NCI-H82 treated with DMSO at 0.1 percent for 48 hours (cell line): ENCODE results near the gene FGF12.
A peak's percentile ranks its signal among the peaks of the same experiment; 100 is the strongest.
"Not testable (repeated sequence)": the region's sequence is repeated elsewhere in the genome, so short reads cannot be mapped to it uniquely, and the experiment has no call there.

Source experiments
- DNase-seq: peaks from one replicate; lab custom pipeline; 2025; ENCODE audit not compliant: unreplicated experiment; lab: John Stamatoyannopoulos, UW

FGF12 gene

DNA sequence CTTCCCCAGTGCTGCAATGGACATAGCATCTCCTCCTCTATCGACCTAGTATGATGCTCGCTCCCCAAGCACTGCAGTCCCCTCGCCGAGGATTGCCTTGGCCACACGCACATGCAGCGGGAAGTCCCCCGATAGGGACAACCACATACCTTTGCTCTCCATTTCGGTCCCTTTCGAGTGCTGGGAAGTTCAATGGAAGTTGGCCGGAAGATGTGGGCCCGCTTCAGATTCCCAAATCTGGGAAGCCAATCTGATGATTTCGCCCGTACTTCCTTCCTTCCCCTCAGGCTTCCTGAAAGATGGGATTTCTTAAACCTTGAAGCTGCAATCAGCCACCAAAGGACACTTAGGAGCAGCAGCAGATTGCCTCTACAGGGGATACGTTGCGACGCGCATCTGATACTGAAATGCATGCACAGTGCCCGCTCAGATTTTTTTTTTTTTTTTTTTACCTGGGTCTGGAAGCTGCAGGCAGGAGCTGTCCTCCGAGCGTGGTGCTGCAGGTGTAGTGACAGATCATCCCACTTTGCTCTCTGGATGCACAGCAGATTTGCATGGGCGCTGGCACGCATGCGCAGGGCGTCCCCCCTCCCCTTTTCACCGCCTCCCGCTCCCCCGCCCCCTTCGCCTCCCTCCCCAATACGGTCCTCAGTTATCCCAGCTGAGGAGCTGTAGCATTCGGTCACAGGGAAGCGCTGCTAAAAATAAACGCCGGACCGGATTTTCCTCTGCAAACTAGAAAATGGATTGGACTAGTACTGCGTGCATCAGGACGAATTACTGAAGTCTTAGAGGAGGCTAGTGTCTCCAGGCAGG, at the start of gene FGF12:
Gene FGF12, minus strand, starts transcription at position 510 of the 816 bp plus-strand sequence.
- peak; percentile 72 for DNase-seq

DNA sequence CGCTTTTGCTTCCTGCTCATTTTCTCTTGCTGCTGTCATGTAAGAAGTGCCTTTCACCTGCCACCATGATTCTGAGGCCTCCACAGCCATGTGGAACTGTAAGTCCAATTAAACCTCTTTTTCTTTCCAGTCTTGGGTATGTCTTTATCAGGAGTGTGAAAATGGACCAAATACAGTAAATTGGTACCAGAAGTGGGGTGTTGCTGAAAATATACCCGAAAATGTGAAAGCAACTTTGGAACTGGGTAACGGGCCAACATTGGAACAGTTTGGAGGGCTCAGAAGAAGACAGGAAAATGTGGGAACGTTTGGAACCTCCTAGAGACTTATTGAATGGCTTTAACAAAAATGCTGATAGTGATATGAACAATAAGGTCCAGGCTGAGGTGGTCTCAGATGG, 47.0 kb upstream of the FGF12 start:
- not testable (repeated sequence) for DNase-seq

DNA sequence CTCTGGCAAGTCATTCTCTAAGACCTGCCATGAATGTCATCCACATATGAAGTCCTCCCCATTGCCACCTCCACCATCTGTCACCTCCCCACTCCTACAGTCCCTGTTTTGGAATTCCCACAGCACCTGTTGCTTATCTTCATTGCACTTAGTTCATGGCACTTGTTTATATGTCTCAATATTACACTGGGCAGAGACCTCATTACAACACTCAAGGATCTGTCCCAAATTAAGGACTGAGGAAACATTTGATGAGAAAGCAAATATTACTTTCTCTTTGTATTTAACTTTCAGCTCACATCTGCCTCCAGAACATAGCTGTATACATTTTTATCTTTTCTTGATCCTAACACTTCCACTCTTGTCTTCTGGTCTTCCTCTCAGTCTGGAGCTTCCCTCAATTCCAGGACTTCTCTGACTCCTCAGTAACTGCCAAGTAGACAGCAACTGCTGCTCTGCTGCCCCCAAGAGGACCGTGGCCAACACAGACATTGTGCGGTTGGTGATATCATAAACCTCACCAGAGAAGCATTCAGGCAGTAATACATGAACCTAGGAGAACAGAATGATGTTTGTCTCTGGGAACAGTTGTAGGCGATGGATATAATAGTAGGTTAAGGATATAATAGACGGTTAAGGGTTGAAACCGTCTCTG, 45.0 kb upstream of the FGF12 start:
- no peak for DNase-seq

DNA sequence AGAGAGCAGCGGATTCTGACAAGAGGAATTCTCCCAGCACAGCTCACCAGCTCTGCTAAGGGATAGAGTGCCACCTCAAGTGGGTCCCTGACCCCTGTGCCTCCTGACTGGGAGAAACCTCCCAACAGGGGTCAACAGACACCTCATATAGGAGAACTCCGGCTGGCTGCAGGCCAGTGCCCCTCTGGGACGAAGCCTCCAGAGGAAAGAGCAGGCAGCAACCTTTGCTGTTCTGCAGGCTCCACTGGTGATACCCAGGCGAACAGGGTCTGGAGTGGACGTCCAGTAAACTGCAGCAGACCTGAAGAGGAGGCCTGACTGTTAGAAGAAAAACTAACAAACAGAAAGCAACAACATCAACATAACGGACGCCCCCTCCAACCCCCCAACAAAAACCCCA, 31.3 kb upstream of the FGF12 start:
- no peak for DNase-seq

DNA sequence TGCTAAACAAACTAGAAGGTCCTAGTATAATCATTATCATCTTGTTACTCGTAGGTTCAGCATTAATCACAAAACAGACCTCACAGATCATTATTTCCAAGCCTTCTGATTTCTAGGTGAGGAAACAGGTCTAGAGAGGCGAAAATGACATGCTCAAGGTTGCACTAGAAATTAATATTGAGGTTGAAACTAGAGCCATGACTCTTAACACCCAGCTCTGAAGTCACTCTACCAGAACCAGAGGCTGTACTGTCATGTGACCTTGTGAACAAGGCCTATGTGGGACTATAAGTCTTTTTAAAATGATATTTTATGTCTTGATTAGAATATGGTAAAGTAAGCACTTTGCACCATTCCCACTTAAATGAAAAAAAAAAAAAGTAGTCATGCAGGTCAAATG, 23.8 kb upstream of the FGF12 start:
- no peak for DNase-seq

DNA sequence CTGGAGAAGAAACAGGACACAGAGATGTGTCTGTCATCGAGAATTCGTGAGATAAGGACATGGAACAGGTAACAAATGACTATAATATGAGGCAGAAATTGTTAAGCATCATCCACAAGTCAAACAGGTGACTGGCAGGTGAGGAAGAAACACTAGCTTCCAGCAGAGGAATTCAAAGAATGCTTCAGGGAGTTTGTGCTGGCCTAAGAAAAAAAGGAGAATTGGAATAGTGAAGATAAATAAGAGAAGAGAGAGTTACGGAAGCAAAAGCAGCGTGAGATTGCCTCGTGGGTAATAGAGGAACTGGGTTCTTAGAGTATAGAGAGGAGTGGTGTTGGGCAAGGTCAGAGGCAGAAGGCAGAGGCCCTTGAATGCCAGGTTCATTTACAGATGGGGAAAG, 22.9 kb upstream of the FGF12 start:
- DNase-seq, result no peak

DNA sequence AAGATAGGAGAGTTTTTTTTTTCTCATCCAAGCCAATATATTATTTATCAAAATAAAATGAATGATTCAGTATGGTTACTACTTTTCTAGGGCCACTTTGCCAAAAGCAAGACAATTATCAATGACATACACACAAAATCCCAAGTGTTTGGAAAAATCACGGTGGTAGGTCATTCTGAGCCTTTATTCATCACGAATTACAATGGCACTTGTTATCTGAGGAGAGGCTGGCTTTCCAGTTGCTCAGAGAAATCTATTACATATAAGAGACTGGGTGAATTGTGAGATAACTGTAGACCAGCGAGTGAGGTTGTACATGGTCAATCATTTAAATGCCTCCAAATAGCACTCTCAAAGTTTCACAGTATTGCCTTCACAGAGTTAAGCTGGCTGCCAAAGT, 20.4 kb upstream of the FGF12 start:
- no peak for DNase-seq

DNA sequence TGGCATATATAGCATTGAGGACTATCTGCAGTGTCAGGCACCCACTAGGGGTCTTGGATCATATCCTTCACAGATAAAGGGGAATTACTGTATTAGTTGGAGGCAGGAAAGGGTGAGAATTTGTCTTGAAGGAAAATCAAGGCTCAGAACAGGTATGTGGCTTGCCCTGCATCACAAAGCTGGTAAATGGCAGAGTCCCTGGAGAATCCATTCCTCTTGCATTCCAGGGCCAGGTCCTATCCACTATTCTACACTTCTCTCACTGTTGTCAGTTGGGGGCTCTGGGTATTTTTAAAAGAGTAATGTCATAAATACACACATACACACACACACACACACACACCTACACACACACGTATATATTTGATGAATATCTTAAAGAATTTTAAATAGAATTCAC, 19.8 kb upstream of the FGF12 start:
- no peak for DNase-seq

DNA sequence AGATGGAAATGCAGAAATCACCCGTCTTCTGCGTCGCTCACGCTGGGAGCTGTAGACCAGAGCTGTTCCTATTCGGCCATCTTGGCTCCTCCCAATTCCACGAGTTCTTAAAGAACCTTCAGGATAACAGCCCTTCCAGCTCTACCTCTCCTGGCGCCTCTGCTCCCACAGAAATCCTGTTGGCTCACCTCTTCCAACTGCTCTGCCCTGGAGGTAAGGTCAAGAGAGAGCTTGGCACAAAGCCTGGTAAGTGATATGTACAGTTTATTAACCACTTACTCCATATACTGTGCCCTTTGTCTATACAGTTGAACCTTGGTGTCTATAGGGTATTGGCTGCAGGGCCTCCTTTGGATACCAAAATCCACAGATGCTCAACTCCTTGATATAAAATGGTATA, 17.8 kb upstream of the FGF12 start:
- no peak for DNase-seq

DNA sequence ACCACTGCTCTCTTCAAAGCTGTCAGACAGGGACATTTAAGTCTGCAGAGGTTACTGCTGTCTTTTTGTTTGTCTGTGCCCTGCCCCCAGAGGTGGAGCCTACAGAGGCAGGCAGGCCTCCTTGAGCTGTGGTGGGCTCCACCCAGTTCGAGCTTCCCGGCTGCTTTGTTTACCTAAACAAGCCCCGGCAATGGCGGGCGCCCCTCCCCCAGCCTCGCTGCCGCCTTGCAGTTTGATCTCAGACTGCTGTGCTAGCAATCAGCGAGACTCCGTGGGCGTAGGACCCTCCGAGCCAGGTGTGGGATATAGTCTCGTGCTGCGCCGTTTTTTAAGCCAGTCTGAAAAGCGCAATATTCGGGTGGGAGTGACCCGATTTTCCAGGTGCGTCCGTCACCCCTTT, 17.3 kb upstream of the FGF12 start:
- DNase-seq, result not testable (repeated sequence)

DNA sequence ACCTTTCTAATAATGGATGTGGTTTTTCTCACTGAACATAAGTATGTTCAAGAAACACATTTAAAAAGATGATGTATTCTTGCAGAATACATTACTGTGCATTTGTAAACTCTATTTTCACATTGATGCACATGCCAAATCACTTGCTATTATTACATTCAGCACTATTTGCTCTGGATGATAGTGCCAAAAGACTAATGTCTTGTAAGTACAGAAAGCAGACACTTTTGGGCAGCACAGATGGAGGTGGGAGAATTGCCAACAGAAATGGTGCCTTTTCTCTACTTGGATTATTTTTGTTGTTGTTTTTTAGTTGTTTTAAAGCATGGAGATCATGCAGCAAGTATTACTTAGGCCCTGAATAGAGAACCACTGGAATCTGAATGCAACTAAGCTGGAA, 10.2 kb upstream of the FGF12 start:
- DNase-seq, result no peak

DNA sequence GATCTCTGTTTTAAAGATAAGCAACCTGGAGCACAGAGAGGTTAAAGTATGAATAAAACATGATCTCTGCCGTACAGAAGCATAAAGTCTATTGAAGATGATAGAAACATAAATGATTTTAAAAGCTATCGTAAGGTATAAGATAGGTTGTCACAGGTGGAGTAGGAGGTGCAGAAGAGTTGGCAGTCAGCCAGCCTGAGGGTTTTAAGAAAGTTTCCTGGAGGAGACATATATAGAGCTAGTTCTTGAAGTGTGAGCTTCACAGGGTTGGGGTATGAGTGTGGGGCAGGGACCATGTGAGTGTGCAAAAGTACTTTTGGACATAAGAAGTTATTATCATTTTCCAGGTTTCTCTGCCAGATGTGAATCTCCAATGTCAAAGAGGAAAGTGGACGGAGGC, 3.9 kb upstream of the FGF12 start:
- DNase-seq, result no peak

DNA sequence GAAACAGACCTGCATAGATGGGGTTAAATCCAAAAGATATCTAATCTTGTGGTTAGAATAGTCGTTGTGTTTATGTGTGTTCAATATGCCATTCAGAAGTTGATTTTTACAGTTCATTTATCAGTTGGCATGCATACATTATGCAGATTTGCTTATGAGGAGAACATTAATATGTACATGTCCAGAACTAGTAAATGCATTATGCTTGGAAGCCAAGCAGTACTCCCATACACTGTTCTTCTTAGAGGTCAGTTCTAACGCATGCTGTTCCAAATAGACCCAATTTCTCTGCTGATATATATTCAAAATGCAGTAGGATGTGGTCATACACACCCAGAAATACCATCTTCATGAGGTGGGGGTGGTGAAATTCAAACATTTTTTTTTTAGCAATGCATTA, 956 bp downstream of the FGF12 start:
- no peak for DNase-seq

DNA sequence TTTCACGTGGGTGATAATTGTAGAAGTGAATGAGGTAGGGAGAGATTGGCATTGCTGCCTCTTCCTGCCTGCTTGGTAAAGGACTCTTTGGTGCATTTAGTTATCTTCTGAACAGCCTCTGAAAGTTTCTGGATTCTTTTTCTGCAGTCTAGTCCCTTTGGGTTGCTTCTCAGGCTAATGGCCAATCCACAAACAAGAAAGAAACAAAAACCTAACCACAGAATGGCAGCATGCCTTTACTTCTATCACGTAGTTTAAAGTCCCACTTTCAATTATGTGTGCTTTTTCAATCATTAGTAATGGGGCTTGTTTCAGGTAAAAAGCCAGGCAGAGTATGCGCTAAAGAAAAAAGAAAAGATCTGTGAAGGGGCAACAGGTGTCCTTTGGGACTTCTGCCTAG, 7.4 kb downstream of the FGF12 start:
- no peak for DNase-seq

DNA sequence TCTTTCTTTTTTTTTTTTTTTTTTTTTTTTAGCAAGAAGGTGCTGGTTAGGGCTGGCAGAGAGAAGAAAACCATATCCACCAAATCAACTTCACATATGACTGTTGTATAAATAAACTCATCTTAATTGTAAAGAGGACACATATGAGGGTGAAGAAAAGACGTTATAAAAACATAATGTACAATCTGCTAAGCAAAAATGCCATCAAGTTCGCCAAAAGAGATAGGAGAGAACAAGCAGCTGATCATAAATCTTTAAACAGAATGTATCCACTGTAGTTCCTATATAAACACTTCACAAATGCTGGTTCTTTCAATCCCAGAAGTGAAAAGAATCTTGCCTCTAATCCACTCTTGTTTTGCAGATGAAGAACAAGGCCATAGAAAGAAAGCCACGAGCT, 9.2 kb downstream of the FGF12 start:
- DNase-seq, result no peak

DNA sequence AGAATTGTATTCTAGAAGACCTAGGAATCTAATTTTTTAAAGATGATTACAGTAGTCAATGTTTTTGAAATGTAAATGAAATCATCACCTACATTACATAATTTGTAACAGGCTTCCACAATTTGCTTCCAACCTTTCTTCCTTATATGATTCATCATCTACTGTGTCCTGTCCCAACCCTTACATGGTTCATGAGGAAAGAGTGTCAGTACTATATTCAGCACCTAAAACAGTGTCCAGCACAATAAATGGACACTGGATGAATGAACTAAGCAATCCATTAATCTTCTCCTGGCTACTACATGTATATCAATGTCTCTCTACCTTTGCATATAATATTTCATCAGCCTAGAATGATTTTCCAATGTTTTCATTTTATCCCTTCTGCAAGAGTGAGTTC, 12.2 kb downstream of the FGF12 start:
- DNase-seq, result no peak

DNA sequence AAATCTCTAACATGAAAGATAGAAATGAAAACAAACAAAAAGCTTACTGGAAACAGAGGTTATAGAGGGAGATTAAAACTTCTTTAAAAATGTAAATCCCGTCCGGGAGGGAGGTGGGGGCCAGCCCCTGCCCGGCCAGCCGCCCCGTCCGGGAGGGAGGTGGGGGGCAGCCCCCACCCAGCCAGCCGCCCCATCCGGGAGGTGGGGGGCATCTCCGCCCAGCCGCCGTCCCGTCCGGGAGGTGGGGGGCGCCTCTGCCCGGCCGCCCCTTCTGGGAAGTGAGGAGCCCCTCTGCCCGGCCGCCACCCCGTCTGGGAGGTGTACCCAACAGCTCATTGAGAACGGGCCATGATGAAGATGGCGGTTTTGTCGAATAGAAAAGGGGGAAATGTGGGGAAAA, 16.2 kb downstream of the FGF12 start:
- not testable (repeated sequence) for DNase-seq

DNA sequence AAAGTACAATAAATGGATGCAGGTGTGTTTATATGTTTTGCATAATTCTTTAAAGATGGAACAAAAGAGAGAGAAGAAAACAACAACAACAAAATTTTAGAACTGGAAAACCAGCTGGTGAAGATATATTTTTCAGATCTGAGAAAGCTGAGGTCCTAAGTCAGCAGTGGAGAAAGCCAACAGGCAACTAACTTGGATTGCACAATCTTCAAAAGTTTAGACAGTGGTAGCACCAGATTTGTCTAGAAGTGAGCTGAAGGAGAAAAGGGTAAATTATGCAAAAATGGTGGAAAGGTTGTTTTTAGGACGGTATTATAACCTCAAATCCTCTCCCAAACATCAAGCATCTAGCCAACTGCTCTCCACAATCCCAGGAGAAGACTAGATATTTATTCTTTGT, 17.0 kb downstream of the FGF12 start:
- DNase-seq, result no peak

DNA sequence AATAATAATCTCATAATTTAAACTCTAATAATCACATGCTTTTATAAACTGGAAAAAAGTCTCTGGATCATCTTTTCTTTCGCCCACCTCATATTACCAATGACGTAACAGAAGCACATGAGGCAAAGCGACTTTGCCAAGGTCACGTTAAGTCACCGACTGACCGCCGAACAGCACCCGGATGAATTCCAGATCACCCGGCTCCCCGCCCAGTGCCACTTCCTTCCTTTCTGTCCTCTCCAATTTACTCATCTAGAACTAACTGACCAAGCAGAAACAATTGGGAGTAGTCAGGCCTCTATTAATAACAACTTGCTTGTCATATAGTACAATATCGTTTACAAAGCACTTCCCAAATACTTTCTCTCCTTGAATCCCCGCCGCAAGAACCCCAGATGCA, 21.1 kb downstream of the FGF12 start:
- DNase-seq, result no peak

DNA sequence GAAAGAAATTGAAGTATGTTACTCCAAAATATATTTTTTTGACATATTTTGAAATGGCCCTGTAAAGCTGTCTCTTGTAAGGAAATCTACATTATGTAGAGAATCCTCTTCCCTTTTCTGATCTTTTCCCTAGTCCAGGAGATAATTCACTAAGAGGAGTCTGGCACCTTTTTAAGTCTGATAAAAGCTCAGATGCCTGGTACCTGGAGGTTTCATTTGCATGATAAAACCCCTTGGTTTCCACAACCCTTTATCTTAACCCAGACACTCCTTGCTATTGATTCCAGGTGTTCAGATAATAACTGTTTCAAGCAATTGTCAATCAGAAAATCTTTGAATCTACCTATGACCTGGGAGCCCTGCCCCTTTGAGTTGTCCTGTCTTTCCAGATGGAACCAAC, 26.5 kb downstream of the FGF12 start:
- no peak for DNase-seq

DNA sequence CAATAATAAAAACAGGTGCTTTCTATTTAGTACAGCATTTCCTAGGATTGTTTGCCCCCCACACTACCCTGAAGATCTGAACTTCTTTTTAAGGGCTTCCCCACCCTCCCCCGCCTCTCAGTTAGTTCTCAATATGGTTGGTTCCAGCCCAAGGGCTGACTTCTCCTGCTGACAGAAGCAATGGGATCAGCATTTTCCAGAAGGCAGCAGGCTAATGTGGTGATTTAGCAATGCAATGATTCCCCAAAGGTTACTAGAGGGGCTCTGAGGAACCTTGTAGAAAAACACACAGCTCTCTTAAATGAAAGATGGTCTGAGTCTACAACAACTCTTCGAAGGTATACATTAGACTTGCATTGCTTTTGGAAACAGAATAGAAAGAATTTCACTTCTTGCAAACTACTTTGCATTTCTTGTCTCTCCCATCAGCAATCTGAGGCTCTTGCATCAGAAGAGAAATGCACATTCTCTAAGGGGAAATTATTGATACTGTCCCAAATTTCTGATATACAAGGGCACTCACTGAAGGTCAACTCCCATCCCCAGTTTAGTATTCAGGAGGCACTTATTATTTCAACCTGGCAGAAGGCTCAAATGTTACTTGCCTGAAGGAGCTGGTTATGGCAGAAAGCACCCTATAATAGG, 30.3 kb downstream of the FGF12 start:
- DNase-seq, result no peak

DNA sequence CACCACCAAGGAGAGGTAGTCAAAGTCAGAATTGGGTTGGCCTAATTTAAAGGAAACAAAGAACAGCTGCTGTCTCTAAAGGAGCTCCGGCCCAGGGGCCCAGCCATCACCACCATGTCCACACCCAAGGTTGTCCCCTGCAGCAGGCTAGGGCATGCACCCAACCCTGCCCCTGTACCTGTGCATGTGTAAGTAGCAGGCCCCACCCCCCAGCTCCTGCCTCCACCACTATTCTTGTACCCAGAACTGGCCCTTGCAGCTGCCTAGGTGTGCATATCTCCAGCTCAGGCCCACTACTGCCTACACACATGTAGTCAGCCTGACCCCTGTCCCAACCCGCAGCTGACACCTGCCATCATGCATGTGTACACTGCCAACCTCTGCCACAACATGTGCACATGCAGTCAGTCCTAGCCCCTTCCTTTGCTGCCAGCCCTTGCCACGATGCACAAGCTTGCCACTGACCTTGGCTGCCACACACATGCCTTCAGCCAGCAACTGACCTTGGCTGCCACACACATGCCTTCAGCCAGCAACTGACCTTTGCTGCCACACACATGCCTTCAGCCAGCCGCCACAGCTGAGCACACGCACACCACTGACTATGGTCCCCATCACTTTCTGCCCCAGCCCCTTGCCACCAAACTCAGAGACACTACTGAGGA, 39.7 kb downstream of the FGF12 start:
- DNase-seq, result no peak
